Measurements from ENCODE around the gene COA1.

The COA1 gene

GRCh38 chr7:43631559-43631958, 97.8 kb downstream of the COA1 start:
- no peak for ATAC-seq
- TF ChIP-seq CREB5 (CRISPR knock-in tag; IDR thresholded peaks at IDR 0.05; ENCODE audit: low read depth) = no peak

- ATAC-seq = no peak
- TF ChIP-seq ARNTL (CRISPR knock-in tag; IDR thresholded peaks at IDR 0.05; ENCODE audit: borderline replicate concordance, low read depth) (no peak), BACH2 (CRISPR knock-in tag; IDR thresholded peaks at IDR 0.05; ENCODE audit: borderline replicate concordance) (no peak), TSHZ2 (CRISPR knock-in tag; IDR thresholded peaks at IDR 0.05) (no peak), CREB5 (CRISPR knock-in tag; IDR thresholded peaks at IDR 0.05; ENCODE audit: low read depth) (no peak), ZC3H10 (CRISPR knock-in tag; IDR thresholded peaks at IDR 0.05) (no peak), OSR1 (CRISPR knock-in tag; IDR thresholded peaks at IDR 0.05) (no peak), PPARA (CRISPR knock-in tag; IDR thresholded peaks at IDR 0.05; ENCODE audit: borderline replicate concordance) (no peak), ZNF70 (CRISPR knock-in tag; IDR thresholded peaks at IDR 0.05) (no peak), ZFP3 (CRISPR knock-in tag; IDR thresholded peaks at IDR 0.05) (no peak), PATZ1 (CRISPR knock-in tag; IDR thresholded peaks at IDR 0.05; ENCODE audit: borderline replicate concordance) (no peak)
Measured at GRCh38 chr7:43630482-43630881, 98.8 kb downstream of the COA1 start.

- ATAC-seq = no peak
- no peak for TF ChIP-seq ESRRG (CRISPR knock-in tag; IDR thresholded peaks at IDR 0.05)
- no peak for TF ChIP-seq RARB (CRISPR knock-in tag; IDR thresholded peaks at IDR 0.05)
- no peak for TF ChIP-seq ISL1 (CRISPR knock-in tag; IDR thresholded peaks at IDR 0.05)
- TF ChIP-seq ZNF565 (CRISPR knock-in tag; conservative IDR thresholded peaks at IDR 0.05; ENCODE audit: low read depth) = no peak
- no peak for TF ChIP-seq BACH2 (CRISPR knock-in tag; IDR thresholded peaks at IDR 0.05; ENCODE audit: borderline replicate concordance)
- no peak for TF ChIP-seq ZC3H10 (CRISPR knock-in tag; IDR thresholded peaks at IDR 0.05)
- no peak for TF ChIP-seq PATZ1 (CRISPR knock-in tag; IDR thresholded peaks at IDR 0.05; ENCODE audit: borderline replicate concordance)
- TF ChIP-seq ARNTL (CRISPR knock-in tag; IDR thresholded peaks at IDR 0.05; ENCODE audit: borderline replicate concordance, low read depth) = no peak
- TF ChIP-seq GLIS3 (CRISPR knock-in tag; IDR thresholded peaks at IDR 0.05) = no peak
- TF ChIP-seq PPARA (CRISPR knock-in tag; IDR thresholded peaks at IDR 0.05; ENCODE audit: borderline replicate concordance) = no peak
- TF ChIP-seq TOX (CRISPR knock-in tag; IDR thresholded peaks at IDR 0.05; ENCODE audit: borderline replicate concordance) = no peak
- TF ChIP-seq OSR1 (CRISPR knock-in tag; IDR thresholded peaks at IDR 0.05) = no peak
- TF ChIP-seq CSDC2 (CRISPR knock-in tag; IDR thresholded peaks at IDR 0.05) = no peak
- no peak for TF ChIP-seq ZFP3 (CRISPR knock-in tag; IDR thresholded peaks at IDR 0.05)
- no peak for TF ChIP-seq TSHZ2 (CRISPR knock-in tag; IDR thresholded peaks at IDR 0.05)
- TF ChIP-seq ZFP30 (CRISPR knock-in tag; IDR thresholded peaks at IDR 0.05) = no peak
- no peak for TF ChIP-seq SNAI2 (CRISPR knock-in tag; IDR thresholded peaks at IDR 0.05)
- TF ChIP-seq ZNF70 (CRISPR knock-in tag; IDR thresholded peaks at IDR 0.05) = no peak
- no peak for TF ChIP-seq TCF4 (CRISPR knock-in tag; IDR thresholded peaks at IDR 0.05; ENCODE audit: borderline replicate concordance)
- no peak for TF ChIP-seq POU6F1 (CRISPR knock-in tag; IDR thresholded peaks at IDR 0.05; ENCODE audit: borderline replicate concordance, low read depth)
Measured at GRCh38 chr7:43629857-43630256, 99.5 kb downstream of the COA1 start.

All from SK-N-SH treated with all-trans-retinoic acid at 6 μM for 48 hours (cell line).